GM12878 (cell line): ENCODE measurements around the gene PARM1. TPM values are rescaled to one million over a fixed set of nuclear protein-coding genes. Genes with fewer than 3 reads are reported as not detected.

Experiments
- ATAC-seq: fragments of 200-7000 bp; cut with Tn5 transposase; 3 replicates; pipeline ENCODE4 v1.9.1; 2020; ENCODE audit warnings: mild to moderate bottlenecking, moderate library complexity
- BruUV-seq: library from RNA; stranded (reverse); fragments of 400-500 nt; replicated peaks from 2 replicates; lab custom pipeline; 2021; lab: Mats Ljungman, UMichigan
- CTCF ChIA-PET: fragments of 300-600 bp; sonication (Branson Sonifier 250); formaldehyde crosslinking; extraction: SDS; loops from one replicate; lab custom pipeline; 2021; ENCODE audit warnings: inconsistent platforms; lab: Yijun Ruan, JAX
- POLR2A ChIA-PET: fragments of 350-600 bp; formaldehyde crosslinking; extraction: SDS; loops from one replicate; lab custom pipeline; 2021; ENCODE audit warnings: inconsistent platforms; lab: Charles Lee
- RAD21 ChIA-PET: fragments of 300-600 bp; sonication (Branson Sonifier 250); formaldehyde crosslinking; loops from one replicate; lab custom pipeline; 2023; ENCODE audit warnings: antibody characterized with exemption; ENCODE audit not compliant: unreplicated experiment; lab: Charles Lee
- SMC1A ChIA-PET: fragments of 300-600 bp; sonication (Branson Sonifier 250); formaldehyde crosslinking; loops from one replicate; lab custom pipeline; 2023; ENCODE audit not compliant: unreplicated experiment, uncharacterized antibody; lab: Charles Lee
- DNase-seq: peaks from one replicate; pipeline ENCODE4 v3.0.0-alpha.2; 2011; ENCODE audit warnings: low read depth, low spot score
- FAIRE-seq: peaks from 3 replicates; lab custom pipeline; 2011; peaks lifted over from hg19 to GRCh38; lab: Jason Lieb, UNC
- H2AFZ ChIP-seq: 2 replicates; pipeline ENCODE4 v1.6.0; 2011; ENCODE audit warnings: low read depth, low read length, control low read depth; ENCODE audit not compliant: control insufficient read depth
- H3K27ac ChIP-seq: 2 replicates; pipeline ENCODE4 v1.5.1; 2011; ENCODE audit warnings: control low read depth; ENCODE audit not compliant: control insufficient read depth, insufficient read depth
- H3K27me3 ChIP-seq, 2 experiments: replicated peaks in 1 of 2; 2 replicates each; pipeline versions ENCODE4 v1.6.0 to v1.6.1; 2011; ENCODE audit warnings: low read length in 1 of 2; ENCODE audit not compliant: control insufficient read depth in 2 of 2, insufficient read depth in 2 of 2
- H3K36me3 ChIP-seq, 2 experiments: 2 replicates each; pipeline ENCODE4 v1.5.1; 2011; ENCODE audit warnings: low read length in 1 of 2; ENCODE audit not compliant: control insufficient read depth in 2 of 2, insufficient read depth in 2 of 2
- H3K4me1 ChIP-seq: 2 replicates; pipeline ENCODE4 v1.6.1; 2011; ENCODE audit warnings: mild to moderate bottlenecking, low read length, moderate library complexity, mixed read lengths; ENCODE audit not compliant: control insufficient read depth, insufficient read depth
- H3K4me2 ChIP-seq: 2 replicates; pipeline ENCODE4 v1.6.0; 2011; ENCODE audit warnings: control low read depth; ENCODE audit not compliant: control insufficient read depth, insufficient read depth
- H3K4me3 ChIP-seq: fragments of 200-600 bp; sonication (generic); 2 replicates; pipeline ENCODE4 v1.5.1; 2016
- H3K79me2 ChIP-seq: 2 replicates; pipeline ENCODE4 v1.6.0; 2011; ENCODE audit warnings: low read length; ENCODE audit not compliant: control insufficient read depth, insufficient read depth
- H3K9ac ChIP-seq: 2 replicates; pipeline ENCODE4 v1.8.0; 2011; ENCODE audit warnings: low read length, control low read depth, mixed read lengths; ENCODE audit not compliant: control insufficient read depth, insufficient read depth
- H3K9me3 ChIP-seq: replicated peaks from 3 replicates; pipeline ENCODE4 v1.5.1; 2011; ENCODE audit warnings: mild to moderate bottlenecking, low read length; ENCODE audit not compliant: control insufficient read depth, insufficient read depth
- H4K20me1 ChIP-seq: 2 replicates; pipeline ENCODE4 v1.6.0; 2011; ENCODE audit not compliant: control insufficient read depth, insufficient read depth
- BHLHE40 ChIP-seq, 2 experiments: fragments of 450-650 bp in 1 of 2; IDR thresholded peaks; 2 replicates each; pipeline ENCODE4 v1.6.1; 2011 to 2017; ENCODE audit warnings: low read depth in 2 of 2, borderline replicate concordance in 1 of 2, improper control_type of control experiment in 1 of 2, low read length in 1 of 2, mild to moderate bottlenecking in 1 of 2
- MYC ChIP-seq: IDR thresholded peaks from 2 replicates; pipeline ENCODE4 v1.6.1; 2011; ENCODE audit warnings: mild to moderate bottlenecking, low read length, moderate library complexity, inconsistent platforms; ENCODE audit not compliant: insufficient read depth, insufficient replicate concordance, insufficient read length, severe bottlenecking
- SIN3A ChIP-seq: IDR thresholded peaks from 2 replicates; pipeline ENCODE4 v1.6.1; 2012; ENCODE audit warnings: low read depth, low read length, improper control_type of control experiment
- STAT1 ChIP-seq: fragments of 450-650 bp; conservative IDR thresholded peaks from 2 replicates; pipeline ENCODE4 v1.6.1; 2014; ENCODE audit warnings: antibody characterized with exemption, mild to moderate bottlenecking
- SUZ12 ChIP-seq: fragments of 200-600 bp; sonication (generic); IDR thresholded peaks from one replicate; pipeline ENCODE4 v1.6.1; 2018; ENCODE audit warnings: antibody characterized with exemption, mild to moderate bottlenecking; ENCODE audit not compliant: unreplicated experiment
- WGBS: methylation state at CpG from one replicate; pipeline ENCODE4 v1.1.6; 2016; ENCODE audit warnings: low lambda C conversion rate; ENCODE audit not compliant: insufficient replicate concordance, insufficient coverage; ENCODE audit errors: missing lambda C conversion rate; 5-methylcytosine and 5-hydroxymethylcytosine counted together
- in situ Hi-C: fragments of 300-500 bp; cut with MboI; formaldehyde crosslinking; loops from 9 replicates; pipeline ENCODE4 v1.14.3; 2018; ENCODE audit warnings: mixed read lengths
- intact Hi-C: fragments of 100-400 bp; cut with micrococcal nuclease; formaldehyde crosslinking; loops from one replicate; pipeline ENCODE4 v1.14.2; 2022; ENCODE audit not compliant: unreplicated experiment
- polyA plus RNA-seq, 11 experiments: library from polyadenylated mRNA; depleted of rRNA in 4 of 11; unstranded in 6 of 11; stranded (reverse) in 5 of 11; fragments of >200 nt; fragmentation: Nextera tagmentation in 4 of 11; fragmentation: Illumina TruSeq in 1 of 11; extraction: Ambion mirVana in 4 of 11; extraction: Trizol in 1 of 11; gene quantifications; 1 replicate in 1 of 11; 2 replicates in 10 of 11; pipeline versions ENCODE4 v1.2.1 to v1.2.3, GENCODE V29; 2011 to 2016; ENCODE audit warnings: inconsistent platforms in 2 of 11, missing spikeins in 2 of 11, low read depth in 1 of 11
- total RNA-seq, 4 experiments: library from RNA; depleted of rRNA in 3 of 4; stranded (reverse); fragments of >200 nt in 3 of 4; fragmentation: Illumina TruSeq in 1 of 4; extraction: Trizol in 1 of 4; gene quantifications; 2 replicates each; pipeline versions ENCODE4 v1.2.1 to v1.2.3, GENCODE V29; 2013 to 2021
- TF ChIP-seq, protein P1 (sequence below): fragments of 450-650 bp; IDR thresholded peaks from 2 replicates; pipeline ENCODE4 v1.6.1; 2017; ENCODE audit warnings: low read depth, mild to moderate bottlenecking, moderate library complexity
- TF ChIP-seq, protein P2 (sequence below): fragments of 150-350 bp; IDR thresholded peaks from 2 replicates; pipeline ENCODE4 v1.6.1; 2014; ENCODE audit warnings: mild to moderate bottlenecking, low read depth, low read length
- TF ChIP-seq, protein P3 (sequence below): fragments of 450-650 bp; IDR thresholded peaks from 2 replicates; pipeline ENCODE4 v1.6.1; 2017; ENCODE audit warnings: mild to moderate bottlenecking, low read depth, inconsistent platforms; ENCODE audit not compliant: poor library complexity, severe bottlenecking

Gene PARM1
- total and polyA plus RNA-seq, 10 of the 15 experiments (the other 5 are each of a cell fraction or from before 2014, with no cell fraction given), result 13.9 to 56.2 (median 41.3) TPM

DNA sequence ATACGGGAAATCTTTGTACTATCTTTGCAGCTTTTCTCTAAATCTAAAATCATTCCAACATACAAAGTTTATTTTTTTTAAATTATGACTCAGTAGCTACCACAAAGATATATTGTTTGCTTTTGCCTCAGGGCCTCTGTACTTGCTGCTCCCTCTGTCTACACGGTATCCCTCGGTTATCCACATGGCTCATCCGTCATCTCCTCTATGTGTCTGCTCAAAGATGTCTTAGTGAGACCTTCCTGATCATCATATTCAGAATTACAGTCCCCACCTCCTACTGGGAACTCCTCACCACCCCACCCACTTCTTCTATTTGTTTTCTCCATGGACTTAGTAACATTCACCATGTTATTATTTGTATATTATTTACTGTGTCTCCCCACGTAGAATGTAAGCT, 107.8 kb downstream of the PARM1 start:
- no peaks in the 10 kb centered on the region; a peak in 2 of 4 replicates for H3K36me3 ChIP-seq
- no peak overlapping the region for H3K9ac ChIP-seq
- no peak for TF ChIP-seq STAT1
- no peak for TF ChIP-seq SIN3A
- no peak for TF ChIP-seq SUZ12
- TF ChIP-seq, protein P1, sequence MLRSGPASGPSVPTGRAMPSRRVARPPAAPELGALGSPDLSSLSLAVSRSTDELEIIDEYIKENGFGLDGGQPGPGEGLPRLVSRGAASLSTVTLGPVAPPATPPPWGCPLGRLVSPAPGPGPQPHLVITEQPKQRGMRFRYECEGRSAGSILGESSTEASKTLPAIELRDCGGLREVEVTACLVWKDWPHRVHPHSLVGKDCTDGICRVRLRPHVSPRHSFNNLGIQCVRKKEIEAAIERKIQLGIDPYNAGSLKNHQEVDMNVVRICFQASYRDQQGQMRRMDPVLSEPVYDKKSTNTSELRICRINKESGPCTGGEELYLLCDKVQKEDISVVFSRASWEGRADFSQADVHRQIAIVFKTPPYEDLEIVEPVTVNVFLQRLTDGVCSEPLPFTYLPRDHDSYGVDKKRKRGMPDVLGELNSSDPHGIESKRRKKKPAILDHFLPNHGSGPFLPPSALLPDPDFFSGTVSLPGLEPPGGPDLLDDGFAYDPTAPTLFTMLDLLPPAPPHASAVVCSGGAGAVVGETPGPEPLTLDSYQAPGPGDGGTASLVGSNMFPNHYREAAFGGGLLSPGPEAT, result no peak
- TF ChIP-seq, protein P2, sequence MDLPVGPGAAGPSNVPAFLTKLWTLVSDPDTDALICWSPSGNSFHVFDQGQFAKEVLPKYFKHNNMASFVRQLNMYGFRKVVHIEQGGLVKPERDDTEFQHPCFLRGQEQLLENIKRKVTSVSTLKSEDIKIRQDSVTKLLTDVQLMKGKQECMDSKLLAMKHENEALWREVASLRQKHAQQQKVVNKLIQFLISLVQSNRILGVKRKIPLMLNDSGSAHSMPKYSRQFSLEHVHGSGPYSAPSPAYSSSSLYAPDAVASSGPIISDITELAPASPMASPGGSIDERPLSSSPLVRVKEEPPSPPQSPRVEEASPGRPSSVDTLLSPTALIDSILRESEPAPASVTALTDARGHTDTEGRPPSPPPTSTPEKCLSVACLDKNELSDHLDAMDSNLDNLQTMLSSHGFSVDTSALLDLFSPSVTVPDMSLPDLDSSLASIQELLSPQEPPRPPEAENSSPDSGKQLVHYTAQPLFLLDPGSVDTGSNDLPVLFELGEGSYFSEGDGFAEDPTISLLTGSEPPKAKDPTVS, result no peak
- TF ChIP-seq BHLHE40 (IDR thresholded peaks at IDR 0.05; ENCODE audit: borderline replicate concordance in 1 of 2, low read depth in 2 of 2, low read length in 1 of 2), result no peak
- TF ChIP-seq MYC, result no peak
- TF ChIP-seq, protein P3, sequence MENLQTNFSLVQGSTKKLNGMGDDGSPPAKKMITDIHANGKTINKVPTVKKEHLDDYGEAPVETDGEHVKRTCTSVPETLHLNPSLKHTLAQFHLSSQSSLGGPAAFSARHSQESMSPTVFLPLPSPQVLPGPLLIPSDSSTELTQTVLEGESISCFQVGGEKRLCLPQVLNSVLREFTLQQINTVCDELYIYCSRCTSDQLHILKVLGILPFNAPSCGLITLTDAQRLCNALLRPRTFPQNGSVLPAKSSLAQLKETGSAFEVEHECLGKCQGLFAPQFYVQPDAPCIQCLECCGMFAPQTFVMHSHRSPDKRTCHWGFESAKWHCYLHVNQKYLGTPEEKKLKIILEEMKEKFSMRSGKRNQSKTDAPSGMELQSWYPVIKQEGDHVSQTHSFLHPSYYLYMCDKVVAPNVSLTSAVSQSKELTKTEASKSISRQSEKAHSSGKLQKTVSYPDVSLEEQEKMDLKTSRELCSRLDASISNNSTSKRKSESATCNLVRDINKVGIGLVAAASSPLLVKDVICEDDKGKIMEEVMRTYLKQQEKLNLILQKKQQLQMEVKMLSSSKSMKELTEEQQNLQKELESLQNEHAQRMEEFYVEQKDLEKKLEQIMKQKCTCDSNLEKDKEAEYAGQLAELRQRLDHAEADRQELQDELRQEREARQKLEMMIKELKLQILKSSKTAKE, result no peak
- in situ Hi-C loops, result no loop called here
- H3K4me3 ChIP-seq, result no peak overlapping the region
- ChIA-PET CTCF (interaction anchor here (0.5 kb wide), 1 partner anchor 103 kb away, joined by 3 read pairs; no protein-coding TSS in a partner anchor), SMC1A (interaction anchor here (1.9 kb wide), 1 partner anchor 11 kb away, joined by 5 read pairs; no protein-coding TSS in a partner anchor), POLR2A (no interaction called here), RAD21 (interaction anchor here (1.4 to 1.7 kb wide), 2 partner anchors 11 to 16 kb away, joined by 3 read pairs; no protein-coding TSS in a partner anchor)
- WGBS, result 82% methylated on average over 5 of the region's 5 CpGs
- intact Hi-C loops, result no loop called here
- H3K9me3 ChIP-seq, result no peaks in the 10 kb centered on the region
- no peak overlapping the region for H3K27ac ChIP-seq
- H3K27me3 ChIP-seq, result no peaks in the 10 kb centered on the region
- DNase-seq (no peak), FAIRE-seq (no peak), ATAC-seq (no peak)
- peaks cover 6% of the 10 kb centered on the region for H3K4me1 ChIP-seq
- no peaks in the 10 kb centered on the region for H4K20me1 ChIP-seq
- BruUV-seq, result no TSS peak
- H2AFZ ChIP-seq, result no peak overlapping the region
- no peak overlapping the region for H3K4me2 ChIP-seq
- H3K79me2 ChIP-seq, result no peaks in the 10 kb centered on the region
